Endothelial cell of umbilical vein (primary cell): ENCODE results near the gene SLC11A2.

Source experiments
- EZH2 ChIP-seq: IDR thresholded peaks from 2 replicates; pipeline ENCODE4 v1.6.1; 2012; ENCODE audit warnings: borderline replicate concordance, low read depth, mild to moderate bottlenecking, moderate library complexity, low read length, inconsistent platforms; ENCODE audit not compliant: severe bottlenecking
- POLR2A ChIP-seq: IDR thresholded peaks from 2 replicates; pipeline ENCODE4 v1.6.1; 2012; ENCODE audit warnings: low read depth, mild to moderate bottlenecking, control low read depth, low read length
- TF ChIP-seq, protein P1 (sequence below), 2 donors: IDR thresholded peaks; 1 replicate in 1 of 2; 2 replicates in 1 of 2; pipeline ENCODE4 v1.5.1; 2011; ENCODE audit warnings: low read length in 2 of 2, mild to moderate bottlenecking in 2 of 2, moderate library complexity in 2 of 2, control low read depth in 1 of 2, inconsistent platforms in 1 of 2, low read depth in 1 of 2; ENCODE audit not compliant: insufficient read depth in 1 of 2; ENCODE audit errors: extremely low read depth in 1 of 2
- TF ChIP-seq, protein P2 (sequence below): IDR thresholded peaks from 2 replicates; pipeline ENCODE4 v1.6.1; 2011; ENCODE audit not compliant: insufficient read depth, insufficient read length

DNA sequence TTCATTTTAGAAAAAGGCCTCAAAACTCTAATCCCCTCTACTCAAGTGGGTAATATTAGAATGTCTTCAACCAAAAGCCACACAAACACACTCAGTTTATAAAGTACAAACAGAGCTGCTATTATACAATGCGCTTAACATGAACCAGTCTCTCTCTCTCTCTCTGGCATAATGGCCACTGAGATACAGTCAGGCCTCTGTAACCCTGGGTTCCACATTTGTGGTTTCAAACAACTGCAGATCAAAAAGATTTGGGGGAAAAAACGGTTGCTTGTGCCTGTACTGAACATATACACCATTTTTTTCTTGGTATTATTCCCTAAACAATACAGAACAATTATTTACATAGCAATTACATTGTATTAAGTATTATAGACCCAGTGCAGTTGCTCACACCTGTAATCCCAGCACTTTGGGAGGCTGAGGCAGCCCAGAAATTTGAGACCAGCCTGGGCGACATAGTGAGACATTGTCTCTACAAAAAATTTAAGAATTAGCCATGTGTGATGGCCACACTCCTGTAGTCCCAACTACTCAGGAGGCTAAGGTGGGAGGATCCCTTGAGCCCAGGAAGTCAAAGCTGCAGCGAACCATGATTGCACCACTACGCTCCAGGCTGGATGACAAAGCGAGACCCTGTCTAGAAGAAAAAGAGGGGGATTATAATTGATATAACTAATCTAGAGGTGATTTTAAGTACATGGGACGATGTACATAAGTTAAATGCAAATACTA lies 5.6 kb downstream of the SLC11A2 start:
- TF ChIP-seq EZH2 = no peak
- TF ChIP-seq, protein P1, sequence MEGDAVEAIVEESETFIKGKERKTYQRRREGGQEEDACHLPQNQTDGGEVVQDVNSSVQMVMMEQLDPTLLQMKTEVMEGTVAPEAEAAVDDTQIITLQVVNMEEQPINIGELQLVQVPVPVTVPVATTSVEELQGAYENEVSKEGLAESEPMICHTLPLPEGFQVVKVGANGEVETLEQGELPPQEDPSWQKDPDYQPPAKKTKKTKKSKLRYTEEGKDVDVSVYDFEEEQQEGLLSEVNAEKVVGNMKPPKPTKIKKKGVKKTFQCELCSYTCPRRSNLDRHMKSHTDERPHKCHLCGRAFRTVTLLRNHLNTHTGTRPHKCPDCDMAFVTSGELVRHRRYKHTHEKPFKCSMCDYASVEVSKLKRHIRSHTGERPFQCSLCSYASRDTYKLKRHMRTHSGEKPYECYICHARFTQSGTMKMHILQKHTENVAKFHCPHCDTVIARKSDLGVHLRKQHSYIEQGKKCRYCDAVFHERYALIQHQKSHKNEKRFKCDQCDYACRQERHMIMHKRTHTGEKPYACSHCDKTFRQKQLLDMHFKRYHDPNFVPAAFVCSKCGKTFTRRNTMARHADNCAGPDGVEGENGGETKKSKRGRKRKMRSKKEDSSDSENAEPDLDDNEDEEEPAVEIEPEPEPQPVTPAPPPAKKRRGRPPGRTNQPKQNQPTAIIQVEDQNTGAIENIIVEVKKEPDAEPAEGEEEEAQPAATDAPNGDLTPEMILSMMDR (IDR thresholded peaks at IDR 0.05; ENCODE audit: extremely low read depth in 1 of 2, insufficient read depth in 1 of 2, low read depth in 1 of 2, low read length in 2 of 2) = no peak
- TF ChIP-seq, protein P2, sequence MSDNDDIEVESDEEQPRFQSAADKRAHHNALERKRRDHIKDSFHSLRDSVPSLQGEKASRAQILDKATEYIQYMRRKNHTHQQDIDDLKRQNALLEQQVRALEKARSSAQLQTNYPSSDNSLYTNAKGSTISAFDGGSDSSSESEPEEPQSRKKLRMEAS = no peak
- no peak for TF ChIP-seq POLR2A
